Body of pancreas (tissue), 4 donors: ENCODE measurements around the gene MED27. TPM values are rescaled to one million over a fixed set of nuclear protein-coding genes. Genes with fewer than 3 reads are reported as not detected.

ENCODE experiments used
- ATAC-seq: fragments of 150-250 bp; one replicate; pipeline ENCODE4 v1.9.1; 2016
- DNase-seq, 4 donors: peaks; one replicate each; pipeline ENCODE4 v3.0.0-alpha.2; 2019
- H3K27ac ChIP-seq, 4 donors: fragments of 200-600 bp; sonication (generic); 1 replicate in 3 of 4; 2 replicates in 1 of 4; pipeline versions ENCODE4 v1.5.1 to v1.6.1; 2016 to 2019; ENCODE audit warnings: mild to moderate bottlenecking in 1 of 4, mixed read lengths in 1 of 4, moderate library complexity in 1 of 4
- H3K27me3 ChIP-seq, 2 donors: fragments of 200-600 bp; sonication (generic); one replicate each; pipeline ENCODE4 v1.6.0; 2016; ENCODE audit warnings: mild to moderate bottlenecking in 1 of 2
- H3K36me3 ChIP-seq, 2 donors: fragments of 200-600 bp; sonication (generic); replicated peaks in 1 of 2; 2 replicates each; pipeline ENCODE4 v1.5.1; 2016; ENCODE audit warnings: low read depth in 2 of 2; ENCODE audit not compliant: insufficient read depth in 1 of 2
- H3K4me1 ChIP-seq: fragments of 200-600 bp; sonication (generic); one replicate; pipeline ENCODE4 v1.6.0; 2016
- H3K4me3 ChIP-seq, 2 donors: fragments of 200-600 bp; sonication (generic); 1 replicate in 1 of 2; 2 replicates in 1 of 2; pipeline ENCODE4 v1.5.1; 2016 to 2019
- H3K9me3 ChIP-seq, 3 donors: fragments of 200-600 bp; sonication (generic); 1 replicate in 2 of 3; 2 replicates in 1 of 3; pipeline ENCODE4 v1.5.1; 2016
- POLR2A ChIP-seq, 3 donors: fragments of 450-650 bp; IDR thresholded peaks; one replicate each; pipeline ENCODE4 v1.6.1; 2016; ENCODE audit warnings: antibody characterized with exemption in 3 of 3, mild to moderate bottlenecking in 2 of 3
- WGBS, 2 donors: methylation state at CpG; one replicate each; pipeline ENCODE4 v1.1.5; 2017; 5-methylcytosine and 5-hydroxymethylcytosine counted together
- intact Hi-C: fragments of 100-400 bp; cut with DNase I; formaldehyde crosslinking; loops from one replicate; pipeline ENCODE4 v1.15.1; 2023
- total RNA-seq, 2 donors: library from RNA; depleted of rRNA; stranded (reverse); fragments of >200 nt; gene quantifications; one replicate each; pipeline ENCODE4 v1.1.0, GENCODE V29; 2016
- TF ChIP-seq, protein P1 (sequence below), 7 experiments: fragments of 450-650 bp in 4 of 7; fragments of 200-600 bp in 3 of 7; sonication (generic) in 3 of 7; IDR thresholded peaks; one replicate each; pipeline ENCODE4 v1.5.1; 2016 to 2019; ENCODE audit warnings: antibody characterized with exemption in 7 of 7

The MED27 gene
- total RNA-seq, 2 donors from 2014 or later = 3.4 to 11.5 TPM

DNA sequence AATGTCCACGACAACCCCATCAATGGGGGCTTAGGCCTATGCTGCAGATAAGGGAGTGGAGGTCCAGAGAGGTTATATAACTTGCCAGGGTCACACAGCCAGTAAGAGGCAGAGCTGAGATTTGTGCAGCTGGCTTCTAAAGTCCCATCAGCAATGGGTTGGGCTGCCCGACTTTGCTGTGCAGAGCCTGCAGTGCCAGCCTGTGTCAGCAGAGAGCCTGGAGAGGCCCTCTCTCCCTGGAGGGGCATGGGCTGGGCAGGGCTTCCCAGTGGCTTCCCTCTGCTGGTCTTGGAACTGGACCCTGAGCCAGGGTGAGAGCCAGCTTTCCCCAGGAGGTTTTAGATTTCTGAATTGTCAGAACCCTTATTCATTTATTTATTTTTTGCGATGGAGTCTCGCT, 262.6 kb downstream of the MED27 start:
- Histone ChIP-seq H3K36me3 (no peaks in the 10 kb centered on the region), H3K27me3 (peaks cover 0 to 5% of the 10 kb centered on the region in 2 donors), H3K27ac (no peak overlapping the region), H3K9me3 (no peaks in the 10 kb centered on the region), H3K4me3 (no peak overlapping the region), H3K4me1 (no peaks in the 10 kb centered on the region)
- ATAC-seq (no peak), DNase-seq (no peak)
- TF ChIP-seq, protein P1, sequence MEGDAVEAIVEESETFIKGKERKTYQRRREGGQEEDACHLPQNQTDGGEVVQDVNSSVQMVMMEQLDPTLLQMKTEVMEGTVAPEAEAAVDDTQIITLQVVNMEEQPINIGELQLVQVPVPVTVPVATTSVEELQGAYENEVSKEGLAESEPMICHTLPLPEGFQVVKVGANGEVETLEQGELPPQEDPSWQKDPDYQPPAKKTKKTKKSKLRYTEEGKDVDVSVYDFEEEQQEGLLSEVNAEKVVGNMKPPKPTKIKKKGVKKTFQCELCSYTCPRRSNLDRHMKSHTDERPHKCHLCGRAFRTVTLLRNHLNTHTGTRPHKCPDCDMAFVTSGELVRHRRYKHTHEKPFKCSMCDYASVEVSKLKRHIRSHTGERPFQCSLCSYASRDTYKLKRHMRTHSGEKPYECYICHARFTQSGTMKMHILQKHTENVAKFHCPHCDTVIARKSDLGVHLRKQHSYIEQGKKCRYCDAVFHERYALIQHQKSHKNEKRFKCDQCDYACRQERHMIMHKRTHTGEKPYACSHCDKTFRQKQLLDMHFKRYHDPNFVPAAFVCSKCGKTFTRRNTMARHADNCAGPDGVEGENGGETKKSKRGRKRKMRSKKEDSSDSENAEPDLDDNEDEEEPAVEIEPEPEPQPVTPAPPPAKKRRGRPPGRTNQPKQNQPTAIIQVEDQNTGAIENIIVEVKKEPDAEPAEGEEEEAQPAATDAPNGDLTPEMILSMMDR (IDR thresholded peaks at IDR 0.05) = no peak
- TF ChIP-seq POLR2A (IDR thresholded peaks at IDR 0.05) = no peak
- intact Hi-C loops = no loop called here
- WGBS, 2 donors = 61 to 65% methylated on average over 4 of the region's 4 CpGs

DNA sequence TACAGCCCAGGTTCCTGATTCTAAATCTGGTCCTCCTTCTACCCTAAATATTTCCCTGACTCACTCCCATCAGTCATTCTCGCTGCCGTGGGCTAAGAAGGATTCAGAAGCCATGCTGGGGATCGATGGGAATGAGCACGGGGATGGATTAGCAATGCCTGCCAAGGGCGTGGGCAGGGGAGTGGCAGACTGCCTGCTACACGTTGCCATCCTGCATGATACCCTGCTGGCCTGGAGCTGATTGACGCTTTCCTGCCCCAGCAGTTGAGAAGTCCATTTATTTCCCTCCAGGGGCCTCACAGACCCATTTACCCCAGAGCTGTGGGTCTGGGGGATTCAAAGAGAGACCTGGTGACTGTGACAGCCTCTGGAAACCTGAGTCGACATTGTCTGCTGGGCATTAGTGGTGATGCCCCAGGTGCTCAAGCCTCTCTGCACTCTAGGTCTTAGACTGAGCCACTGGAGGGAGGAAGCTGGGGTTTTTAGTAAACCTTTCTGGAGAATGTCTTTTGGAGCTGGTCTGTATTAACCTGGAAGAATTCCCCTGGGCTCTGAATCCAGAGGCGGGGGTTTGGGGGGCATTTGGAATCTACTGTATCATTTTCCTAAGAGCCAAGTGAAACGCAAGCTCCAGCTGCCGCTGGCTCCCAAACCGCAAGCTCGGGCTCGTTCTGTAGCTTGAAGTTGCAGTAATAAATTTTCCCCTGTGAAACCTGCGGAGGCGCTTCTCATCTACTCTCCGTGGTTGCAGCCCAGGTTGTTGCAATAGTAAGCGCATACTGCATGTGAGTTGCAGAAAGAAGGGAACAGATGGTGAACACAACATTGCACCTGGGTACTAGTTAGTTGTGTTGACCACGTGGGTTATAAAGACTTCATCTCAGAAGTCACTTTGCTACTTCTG, 263.4 kb downstream of the MED27 start:
- ATAC-seq = no peak

DNA sequence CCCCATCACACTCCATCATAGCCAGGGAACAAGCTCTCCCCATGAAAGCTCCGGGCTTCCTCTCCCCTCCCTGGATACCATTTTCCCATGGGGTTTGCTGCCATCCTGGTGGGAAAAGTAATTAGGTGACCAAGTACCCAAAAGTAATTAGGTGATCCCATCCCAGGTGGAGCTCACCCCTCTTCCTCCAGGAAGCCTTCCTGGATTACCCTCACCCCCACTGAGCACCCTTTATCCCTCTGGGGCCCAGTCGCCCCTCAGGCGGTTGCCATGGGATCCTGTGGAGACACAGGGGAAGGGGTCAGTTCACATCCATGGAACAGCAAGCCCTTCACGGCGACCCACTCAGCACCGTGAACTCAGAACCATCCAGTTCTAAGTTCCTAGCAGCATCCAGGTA, 265.0 kb downstream of the MED27 start:
- intact Hi-C loops = no loop called here
- H3K27me3 ChIP-seq = no peaks in the 10 kb centered on the region

More for the DNA sequence above, 263.4 kb downstream of the MED27 start:
- 44 to 47% methylated on average over 14 to 19 of the region's 19 CpGs for WGBS, 2 donors
- H3K4me3 ChIP-seq = no peak overlapping the region
- intact Hi-C loops = no loop called here
- H3K36me3 ChIP-seq = no peaks in the 10 kb centered on the region
- peaks cover 0 to 5% of the 10 kb centered on the region in 2 donors for H3K27me3 ChIP-seq
- no peak overlapping the region for H3K27ac ChIP-seq
- no peak for DNase-seq
- no peaks in the 10 kb centered on the region for H3K9me3 ChIP-seq
- TF ChIP-seq, protein P1 (IDR thresholded peaks at IDR 0.05) = no peak
- TF ChIP-seq POLR2A (IDR thresholded peaks at IDR 0.05) = no peak
- no peaks in the 10 kb centered on the region for H3K4me1 ChIP-seq

DNA sequence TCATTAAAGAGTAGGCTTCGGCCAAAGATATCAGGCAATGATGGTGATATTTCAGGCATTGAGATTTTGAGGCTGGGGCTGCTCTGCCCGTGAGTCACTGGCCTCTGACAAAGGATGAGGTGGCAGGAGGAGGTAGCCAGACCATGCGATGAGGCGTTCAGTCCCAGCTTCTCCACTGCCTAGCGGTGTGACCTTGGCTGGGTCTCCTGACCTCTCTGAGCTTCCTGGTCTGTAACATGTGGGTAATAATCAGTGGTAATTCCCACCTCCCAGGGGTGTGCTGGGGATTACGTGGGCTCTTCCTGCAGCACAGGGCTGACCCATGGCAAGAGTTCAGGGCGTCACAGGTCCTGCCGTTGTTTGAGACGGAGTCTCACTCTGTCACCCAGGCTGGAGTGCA, 266.6 kb downstream of the MED27 start:
- H3K36me3 ChIP-seq = no peaks in the 10 kb centered on the region
- no peaks in the 10 kb centered on the region for H3K4me1 ChIP-seq
- H3K4me3 ChIP-seq = no peak overlapping the region
- no peak overlapping the region for H3K27ac ChIP-seq
- intact Hi-C loops = no loop called here
- TF ChIP-seq, protein P1 (IDR thresholded peaks at IDR 0.05) = no peak
- TF ChIP-seq POLR2A (IDR thresholded peaks at IDR 0.05) = no peak
- WGBS, 2 donors = 58 to 73% methylated on average over 7 to 9 of the region's 9 CpGs
- no peaks in the 10 kb centered on the region for H3K9me3 ChIP-seq
- H3K27me3 ChIP-seq = no peaks in the 10 kb centered on the region
- ATAC-seq = no peak
- no peak for DNase-seq

More for the DNA sequence above, 265.0 kb downstream of the MED27 start:
- DNase-seq = no peak
- 69 to 75% methylated on average over 6 of the region's 6 CpGs for WGBS, 2 donors
- Histone ChIP-seq H3K4me1 (no peaks in the 10 kb centered on the region), H3K9me3 (no peaks in the 10 kb centered on the region), H3K36me3 (no peaks in the 10 kb centered on the region), H3K27ac (no peak overlapping the region), H3K4me3 (no peak overlapping the region)
- no peak for ATAC-seq
- no peak for TF ChIP-seq POLR2A (IDR thresholded peaks at IDR 0.05)
- TF ChIP-seq, protein P1 (IDR thresholded peaks at IDR 0.05) = no peak
